NCI-H146 treated with DMSO at 0.1 percent for 48 hours (cell line): ENCODE results near the gene GDF10.

Source experiments
- DNase-seq: peaks from one replicate; lab custom pipeline; 2025; ENCODE audit not compliant: unreplicated experiment; lab: John Stamatoyannopoulos, UW

Gene GDF10

GRCh38 chr10:47269294-47269693, 30.7 kb upstream of the GDF10 start:
- no peak for DNase-seq

- DNase-seq: no peak
Observed at GRCh38 chr10:47276071-47276470, 23.9 kb upstream of the GDF10 start.

- DNase-seq: no peak
Observed at GRCh38 chr10:47276576-47277351, 23.2 kb upstream of the GDF10 start.

- no peak for DNase-seq
Observed at GRCh38 chr10:47277352-47278151, 22.4 kb upstream of the GDF10 start.

DNA sequence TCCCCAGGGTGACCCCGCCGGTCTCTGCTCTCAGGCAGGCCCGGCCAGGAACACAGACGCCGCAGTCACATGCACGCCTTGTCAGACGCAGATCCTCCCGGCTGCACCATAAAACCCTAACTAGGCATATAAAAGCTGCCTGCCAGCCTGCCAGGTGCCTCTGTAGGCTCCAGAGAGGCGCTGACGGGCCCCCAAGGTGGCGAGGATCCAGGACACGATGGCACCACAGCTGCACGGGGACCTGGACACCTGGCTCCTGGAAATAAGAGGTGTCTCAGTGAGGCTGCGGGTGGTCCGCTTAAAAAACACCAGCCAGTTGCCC, 21.9 kb upstream of the GDF10 start:
- DNase-seq: no peak

DNA sequence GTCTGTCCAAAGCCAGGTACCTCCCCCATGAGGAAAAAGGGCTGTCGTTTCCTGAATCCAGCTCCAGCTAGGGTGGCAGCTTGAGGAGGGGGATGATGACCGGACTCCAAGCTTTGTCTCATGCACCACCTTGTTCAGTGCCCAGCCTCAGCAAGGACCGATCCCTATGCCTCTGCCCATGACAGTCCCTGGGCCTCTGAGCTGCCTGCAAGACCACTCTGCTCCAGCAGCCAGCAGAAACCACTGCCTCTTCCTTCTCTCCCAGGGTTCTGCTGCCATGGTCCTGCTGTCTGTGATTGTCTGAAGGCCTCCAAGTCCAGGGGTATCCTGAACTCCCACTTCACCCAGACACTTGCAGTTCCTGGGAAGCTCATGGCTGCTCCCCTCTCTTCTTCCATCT, 21.3 kb upstream of the GDF10 start:
- no peak for DNase-seq

DNA sequence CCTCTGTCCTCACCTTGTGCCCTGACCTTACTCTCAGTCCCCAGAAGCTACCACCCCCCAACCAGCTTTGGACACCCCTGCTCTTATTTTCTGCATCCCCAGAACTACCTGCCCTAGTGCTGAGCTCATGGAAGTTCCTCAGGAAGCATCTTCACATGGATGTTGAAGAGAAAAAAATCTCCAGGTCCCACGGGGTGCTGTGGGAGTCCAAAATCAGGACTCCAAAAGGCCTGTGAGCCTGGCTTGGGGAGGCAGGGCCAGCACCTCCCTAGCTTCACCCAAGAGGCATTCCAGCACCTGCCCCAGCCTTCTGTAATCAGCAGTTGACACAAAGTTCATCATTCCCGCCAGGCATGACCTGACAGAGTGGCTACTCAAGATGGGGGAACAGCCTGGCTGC, 20.7 kb upstream of the GDF10 start:
- DNase-seq: no peak

DNA sequence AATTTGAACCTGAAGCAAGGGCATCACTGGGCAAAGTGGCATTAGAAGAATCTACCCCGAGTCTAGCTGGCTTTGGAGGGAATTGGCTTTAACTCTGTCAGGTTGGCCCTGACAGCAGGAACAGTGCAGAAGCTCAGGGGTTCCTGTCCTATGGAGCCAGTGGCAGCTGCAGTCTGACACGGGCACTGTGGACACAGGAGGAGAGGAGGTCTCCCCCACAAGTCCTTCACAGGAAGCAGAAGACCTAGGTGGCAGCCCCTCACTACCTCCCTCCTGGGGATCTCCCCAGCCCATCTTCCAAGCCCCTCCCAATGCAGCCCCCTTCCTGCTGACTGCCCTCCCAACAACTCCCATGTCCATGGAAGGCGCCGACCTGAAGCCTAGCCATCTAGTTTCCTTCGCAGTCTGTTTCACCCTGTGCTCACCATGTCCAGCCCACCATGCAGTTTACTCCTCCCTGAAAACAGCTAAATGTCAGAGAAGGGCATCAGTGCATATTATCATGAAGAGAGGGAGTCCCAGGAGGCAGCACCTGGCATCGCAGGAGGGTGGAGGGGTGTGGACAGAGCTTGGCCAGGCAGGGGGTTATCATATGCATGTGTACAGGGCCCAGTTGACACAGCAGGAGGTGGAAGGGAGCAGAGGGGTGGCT, 17.9 kb upstream of the GDF10 start:
- peak; percentile 7 for DNase-seq

DNA sequence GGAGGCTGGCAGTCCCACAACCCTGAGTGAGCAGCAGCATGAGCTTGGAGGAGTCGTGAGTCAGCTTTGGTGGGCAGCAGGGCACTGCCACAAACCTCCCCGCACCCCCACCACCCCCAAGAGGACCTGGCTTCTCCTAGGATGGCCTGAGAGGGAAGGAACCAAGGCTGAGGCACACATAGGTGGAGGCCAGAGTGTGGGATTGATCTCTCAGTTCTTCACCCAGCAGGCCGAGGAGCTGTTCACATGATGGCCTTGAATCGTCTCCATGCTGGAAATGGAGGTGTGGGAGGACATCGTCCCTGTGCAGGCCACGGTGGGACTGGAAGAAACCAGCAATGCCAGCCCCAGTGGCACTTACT, 17.4 kb upstream of the GDF10 start:
- no peak for DNase-seq

GRCh38 chr10:47283101-47283630, 16.8 kb upstream of the GDF10 start:
- no peak for DNase-seq

DNA sequence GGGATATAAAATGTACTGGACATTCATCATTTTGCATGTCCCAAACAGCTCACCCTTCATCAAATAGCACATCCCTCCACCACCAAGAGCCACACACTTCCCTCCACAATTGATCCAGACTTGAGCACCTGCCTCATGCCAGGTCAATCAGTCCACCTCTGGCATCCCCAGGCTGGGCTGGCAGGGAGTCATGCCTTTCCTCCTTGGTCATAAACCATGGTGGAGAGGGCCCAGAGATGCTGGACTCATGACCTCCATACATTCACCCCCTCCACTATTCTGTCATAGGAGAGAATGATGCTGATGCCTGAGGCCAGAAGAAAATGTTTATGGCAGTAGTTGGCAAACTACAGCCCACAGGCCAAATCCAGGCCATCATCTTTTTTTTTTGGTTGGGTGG, 16.1 kb upstream of the GDF10 start:
- DNase-seq: no peak

- no peak for DNase-seq
Observed at GRCh38 chr10:47285381-47286115, 14.4 kb upstream of the GDF10 start.

- DNase-seq: no peak
Observed at GRCh38 chr10:47286116-47286505, 13.9 kb upstream of the GDF10 start.

- no peak for DNase-seq
Observed at GRCh38 chr10:47286591-47287315, 13.2 kb upstream of the GDF10 start.

GRCh38 chr10:47287365-47287802, 12.6 kb upstream of the GDF10 start:
- no peak for DNase-seq

- DNase-seq: no peak
Observed at GRCh38 chr10:47287805-47288204, 12.2 kb upstream of the GDF10 start.

DNA sequence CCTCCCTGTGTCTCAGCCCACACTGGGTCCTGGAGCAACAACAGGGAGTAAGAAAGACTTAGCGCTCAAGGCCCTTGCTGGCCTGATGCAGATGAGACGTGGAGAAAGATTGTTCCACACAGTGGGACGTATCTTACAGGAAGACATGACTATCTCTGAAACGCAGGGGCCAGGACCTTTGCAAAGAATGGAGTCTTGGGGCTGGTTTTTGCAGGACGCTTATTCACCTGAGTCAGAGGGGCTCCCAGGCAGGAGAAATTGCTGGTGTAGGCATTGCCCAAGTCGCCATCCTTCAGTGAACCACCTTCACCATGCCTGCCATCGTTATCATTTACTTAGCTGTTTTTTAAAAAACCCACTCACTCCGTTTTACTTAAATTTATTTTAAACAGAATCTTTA, 11.8 kb upstream of the GDF10 start:
- no peak for DNase-seq

DNA sequence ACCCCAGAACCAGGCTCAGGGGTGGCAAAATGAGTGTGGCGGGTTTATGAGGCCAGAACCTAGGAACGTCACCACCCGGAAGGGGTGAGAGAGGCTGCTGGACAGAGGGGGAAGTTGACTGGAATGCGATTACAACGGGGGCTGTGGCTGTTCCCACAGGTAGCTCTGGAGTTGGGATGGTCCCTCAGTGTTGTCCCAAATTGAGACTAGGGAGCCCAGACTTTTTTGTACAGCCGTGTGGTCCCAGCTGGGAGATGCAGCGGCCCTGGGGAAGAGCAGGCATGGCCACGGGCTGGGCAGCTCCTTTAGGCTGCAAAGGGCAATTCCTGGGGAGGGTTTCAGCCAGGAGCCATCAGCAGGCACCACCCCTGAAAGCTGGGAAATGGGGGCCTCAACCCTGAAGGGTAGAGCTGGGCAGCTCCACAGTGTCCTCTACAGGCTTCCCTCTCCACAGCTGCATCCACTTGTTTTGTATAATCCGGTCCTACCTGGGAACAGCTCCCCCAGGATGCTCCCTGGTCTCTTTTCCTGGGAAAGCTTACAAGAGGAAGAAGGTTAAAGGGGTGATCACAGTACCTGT, 11.0 kb upstream of the GDF10 start:
- DNase-seq: no peak

DNA sequence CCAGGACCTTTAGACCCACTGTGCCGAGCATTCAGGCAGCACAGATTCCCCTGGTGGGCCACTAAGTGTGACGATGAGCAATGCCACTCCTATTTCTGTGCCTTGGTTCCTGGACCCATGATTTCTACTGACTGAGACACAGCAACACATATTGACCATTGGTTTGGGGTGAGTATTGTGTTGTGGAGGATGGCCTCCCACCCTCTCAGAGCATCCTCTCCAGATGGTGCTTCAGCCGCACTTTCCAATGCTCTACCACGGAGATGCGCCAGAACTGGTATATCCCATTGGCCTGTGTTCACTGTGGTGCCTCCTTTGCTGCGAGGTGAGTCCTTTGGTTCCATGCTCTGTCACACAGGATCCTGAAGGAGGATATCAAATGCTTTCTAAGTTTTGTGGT, 10.1 kb upstream of the GDF10 start:
- no peak for DNase-seq

DNA sequence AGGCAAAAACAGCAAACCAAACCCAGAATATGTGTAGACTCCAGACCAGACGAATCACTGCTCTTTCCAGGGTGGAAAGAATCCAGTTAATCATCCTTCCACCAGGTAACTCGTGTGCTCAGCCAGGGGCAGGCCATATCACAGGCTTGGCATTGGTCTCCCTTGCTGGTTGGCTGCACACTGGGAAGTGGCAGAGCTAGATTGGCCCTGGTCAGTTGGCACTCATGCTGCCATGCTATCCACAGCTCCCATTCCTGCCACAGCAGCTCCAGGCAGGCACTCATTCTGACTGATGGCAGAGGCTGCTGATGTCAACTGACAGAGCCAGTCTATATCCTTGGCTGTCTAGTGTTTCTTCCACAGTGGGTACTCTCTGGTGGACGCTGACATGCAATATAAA, 9.7 kb upstream of the GDF10 start:
- no peak for DNase-seq
